ENCODE measurements around the gene SPRED2.

Gene SPRED2

DNA sequence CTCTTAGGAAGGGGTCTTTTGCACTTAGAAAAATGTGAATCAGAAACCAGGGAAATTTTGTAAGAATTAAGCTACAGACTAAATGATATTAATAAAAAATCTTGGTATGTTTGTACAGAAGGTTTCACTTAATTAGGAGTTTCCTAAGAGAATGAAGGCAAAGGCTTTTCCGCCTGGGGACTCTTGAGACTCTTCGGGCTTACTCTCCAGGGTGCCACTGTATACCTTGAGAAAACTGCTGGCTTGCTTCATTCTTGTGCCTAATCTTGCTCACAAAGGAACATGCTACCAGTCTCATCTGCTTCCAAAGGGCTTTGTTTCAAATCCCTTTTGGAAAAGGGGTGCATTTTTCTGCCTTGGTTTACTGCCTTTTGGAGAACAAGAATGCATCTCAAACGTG, 155.3 kb downstream of the SPRED2 start:
- Mint-ChIP-seq H3K4me1 (peaks cover 53% of the 10 kb centered on the region), H3K36me3 (ENCODE audit: low read depth) (peaks cover 11% of the 10 kb centered on the region), H3K27ac (peak overlapping the region; percentile 60 to 88 (median 70)), H3K27me3 (ENCODE audit: low read depth) (no peaks in the 10 kb centered on the region), H3K4me3 (no peak overlapping the region), H3K9me3 (no peaks in the 10 kb centered on the region)
- TF ChIP-seq, protein P1, sequence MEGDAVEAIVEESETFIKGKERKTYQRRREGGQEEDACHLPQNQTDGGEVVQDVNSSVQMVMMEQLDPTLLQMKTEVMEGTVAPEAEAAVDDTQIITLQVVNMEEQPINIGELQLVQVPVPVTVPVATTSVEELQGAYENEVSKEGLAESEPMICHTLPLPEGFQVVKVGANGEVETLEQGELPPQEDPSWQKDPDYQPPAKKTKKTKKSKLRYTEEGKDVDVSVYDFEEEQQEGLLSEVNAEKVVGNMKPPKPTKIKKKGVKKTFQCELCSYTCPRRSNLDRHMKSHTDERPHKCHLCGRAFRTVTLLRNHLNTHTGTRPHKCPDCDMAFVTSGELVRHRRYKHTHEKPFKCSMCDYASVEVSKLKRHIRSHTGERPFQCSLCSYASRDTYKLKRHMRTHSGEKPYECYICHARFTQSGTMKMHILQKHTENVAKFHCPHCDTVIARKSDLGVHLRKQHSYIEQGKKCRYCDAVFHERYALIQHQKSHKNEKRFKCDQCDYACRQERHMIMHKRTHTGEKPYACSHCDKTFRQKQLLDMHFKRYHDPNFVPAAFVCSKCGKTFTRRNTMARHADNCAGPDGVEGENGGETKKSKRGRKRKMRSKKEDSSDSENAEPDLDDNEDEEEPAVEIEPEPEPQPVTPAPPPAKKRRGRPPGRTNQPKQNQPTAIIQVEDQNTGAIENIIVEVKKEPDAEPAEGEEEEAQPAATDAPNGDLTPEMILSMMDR (IDR thresholded peaks at IDR 0.05; ENCODE audit: unreplicated experiment in 3 of 3) = no peak

DNA sequence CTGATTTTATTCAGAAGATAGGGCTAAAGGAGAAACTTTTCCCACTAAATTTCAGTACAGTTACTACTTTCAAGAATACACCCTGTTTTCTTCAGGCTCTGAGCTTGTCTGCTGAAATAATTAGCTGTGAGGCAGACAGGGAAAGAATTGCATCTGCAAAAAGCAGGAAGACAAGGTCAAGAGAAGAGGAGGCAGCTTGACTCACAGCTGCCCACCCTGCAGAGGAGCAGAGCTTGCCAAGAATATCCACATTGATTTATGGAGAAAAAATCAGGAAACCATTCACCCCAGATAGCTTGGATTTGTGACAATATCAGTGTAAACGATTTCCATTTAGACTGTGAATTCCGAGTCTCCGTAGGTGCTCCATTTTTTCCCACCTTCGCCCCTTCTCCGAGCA, 155.8 kb downstream of the SPRED2 start:
- Mint-ChIP-seq H3K27me3 (ENCODE audit: low read depth) (no peaks in the 10 kb centered on the region), H3K4me1 (peaks cover 48% of the 10 kb centered on the region), H3K36me3 (ENCODE audit: low read depth) (peaks cover 13% of the 10 kb centered on the region), H3K4me3 (peak overlapping the region in 2 of 3 experiments; percentile 25 to 34), H3K27ac (peak overlapping the region; percentile 60 to 88 (median 70)), H3K9me3 (no peaks in the 10 kb centered on the region)
- TF ChIP-seq, protein P1 (IDR thresholded peaks at IDR 0.05; ENCODE audit: unreplicated experiment in 3 of 3) = no peak

DNA sequence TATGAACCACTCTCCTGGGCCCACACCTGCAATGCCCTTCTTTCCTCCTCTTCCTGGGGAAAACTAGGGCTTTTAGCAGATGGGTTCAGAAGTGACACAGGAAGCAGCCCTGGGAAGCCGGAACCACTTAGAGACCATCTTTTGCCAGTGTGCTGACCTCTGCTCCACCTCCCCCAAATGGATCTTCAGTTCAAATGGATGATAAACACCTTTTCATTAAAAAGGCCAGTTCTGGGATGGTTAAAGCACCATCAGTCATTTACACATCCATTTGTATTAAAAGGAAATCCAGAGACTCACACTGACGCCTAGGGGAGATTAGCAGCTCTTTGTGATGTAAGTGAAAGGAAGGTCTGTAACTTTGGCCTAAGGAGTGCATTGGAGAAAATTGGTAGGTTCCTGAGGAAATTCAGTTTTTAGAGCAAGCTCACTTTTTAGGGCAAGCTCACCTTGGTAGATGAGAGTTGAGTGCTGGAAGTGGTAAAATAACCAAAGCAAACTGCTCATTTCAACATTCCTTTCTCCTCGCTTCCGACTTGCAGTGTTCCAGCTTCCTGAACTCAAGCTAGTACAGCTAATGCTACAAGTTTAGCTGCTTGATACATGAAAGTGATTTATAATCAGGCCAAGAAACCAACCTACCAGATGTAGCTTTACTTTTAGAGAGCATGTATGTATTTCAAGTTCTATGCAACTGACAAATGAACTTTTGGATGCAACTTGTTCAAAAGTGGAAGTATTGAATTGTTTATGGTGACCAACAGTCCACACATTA, 157.1 kb downstream of the SPRED2 start:
- H3K4me3 Mint-ChIP-seq = no peak overlapping the region
- peak overlapping the region; percentile 70 to 88 (median 82) for H3K27ac Mint-ChIP-seq
- H3K9me3 Mint-ChIP-seq = no peaks in the 10 kb centered on the region
- H3K4me1 Mint-ChIP-seq = peaks cover 48% of the 10 kb centered on the region
- peaks cover 16% of the 10 kb centered on the region for H3K36me3 Mint-ChIP-seq (ENCODE audit: low read depth)
- H3K27me3 Mint-ChIP-seq (ENCODE audit: low read depth) = no peaks in the 10 kb centered on the region
- TF ChIP-seq, protein P1 (IDR thresholded peaks at IDR 0.05; ENCODE audit: unreplicated experiment in 3 of 3) = no peak

DNA sequence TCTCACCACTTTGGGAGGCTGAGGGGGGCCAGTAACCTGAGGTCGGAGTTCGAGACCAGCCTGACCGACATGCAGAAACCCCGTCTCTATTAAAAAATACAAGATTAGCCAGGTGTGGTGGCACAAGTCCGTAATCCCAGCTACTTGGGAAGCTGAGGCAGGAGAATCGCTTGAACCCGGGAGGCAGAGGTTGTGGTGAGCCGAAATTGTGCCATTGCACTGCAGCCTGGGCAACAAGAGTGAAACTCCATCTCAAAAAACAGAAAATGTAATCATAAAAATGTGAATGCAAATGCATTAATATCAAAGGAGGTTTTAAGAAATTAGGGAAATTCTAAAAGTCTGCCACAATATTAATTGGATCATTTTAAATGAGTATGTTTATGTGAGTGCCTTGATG, 159.1 kb downstream of the SPRED2 start:
- Mint-ChIP-seq H3K27me3 (ENCODE audit: low read depth) (no peaks in the 10 kb centered on the region), H3K4me3 (no peak overlapping the region), H3K36me3 (ENCODE audit: low read depth) (peaks cover 26% of the 10 kb centered on the region), H3K9me3 (no peaks in the 10 kb centered on the region), H3K27ac (peak overlapping the region in 1 of 3 experiments; percentile 48), H3K4me1 (peaks cover 46% of the 10 kb centered on the region)
- TF ChIP-seq, protein P1 (IDR thresholded peaks at IDR 0.05; ENCODE audit: unreplicated experiment in 3 of 3) = no peak

DNA sequence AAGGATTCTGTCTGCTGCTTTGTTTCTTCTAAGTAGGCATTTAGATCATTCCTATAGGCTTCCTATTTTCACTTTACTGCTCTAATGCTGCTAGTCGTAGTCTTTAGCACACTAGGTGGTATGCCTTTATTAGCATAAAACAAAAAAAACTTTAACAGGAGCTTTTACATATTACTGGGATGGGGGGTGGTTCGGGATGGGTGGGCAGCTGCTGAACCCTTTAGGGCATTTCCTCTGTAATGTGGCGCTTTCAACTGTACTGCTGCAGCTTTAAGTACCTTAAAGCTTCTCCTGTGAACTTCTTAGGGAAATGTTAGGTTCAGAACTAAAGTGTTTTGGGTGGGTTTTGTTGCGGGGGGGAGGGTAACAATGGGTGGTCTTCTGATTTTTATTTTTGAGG, 163.4 kb downstream of the SPRED2 start:
- TF ChIP-seq, protein P1 (IDR thresholded peaks at IDR 0.05; ENCODE audit: unreplicated experiment in 3 of 3) = no peak
- H3K27ac Mint-ChIP-seq = peak overlapping the region; percentile 17 to 63 (median 18)
- no peaks in the 10 kb centered on the region for H3K9me3 Mint-ChIP-seq
- no peak overlapping the region for H3K4me3 Mint-ChIP-seq
- no peaks in the 10 kb centered on the region for H3K27me3 Mint-ChIP-seq (ENCODE audit: low read depth)
- peaks cover 46% of the 10 kb centered on the region for H3K36me3 Mint-ChIP-seq (ENCODE audit: low read depth)
- H3K4me1 Mint-ChIP-seq = peaks cover 32% of the 10 kb centered on the region

DNA sequence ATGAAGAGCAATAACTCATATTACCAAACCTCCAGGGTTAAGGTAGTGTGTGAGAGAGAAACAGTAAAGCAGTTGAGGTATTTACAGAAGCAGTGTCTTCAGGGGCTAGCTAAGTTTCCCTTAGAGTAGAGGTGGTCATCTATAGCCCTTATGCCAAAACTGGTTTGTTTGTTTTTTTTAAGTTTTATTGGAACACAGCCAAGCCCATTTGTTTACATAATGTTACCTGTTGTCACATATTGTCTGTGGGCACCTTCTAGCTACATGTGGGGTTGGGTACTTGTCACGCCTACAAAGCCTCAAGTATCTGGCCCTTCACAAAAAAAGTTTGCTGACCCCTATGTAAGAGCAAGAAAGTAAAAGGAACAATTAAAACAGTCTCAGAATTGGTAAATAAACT, 165.4 kb downstream of the SPRED2 start:
- Mint-ChIP-seq H3K4me1 (peaks cover 27% of the 10 kb centered on the region), H3K27me3 (ENCODE audit: low read depth) (no peaks in the 10 kb centered on the region), H3K4me3 (no peak overlapping the region), H3K9me3 (no peaks in the 10 kb centered on the region), H3K27ac (no peak overlapping the region), H3K36me3 (ENCODE audit: low read depth) (peaks cover 39% of the 10 kb centered on the region)
- TF ChIP-seq, protein P1 (IDR thresholded peaks at IDR 0.05; ENCODE audit: unreplicated experiment in 3 of 3) = no peak
